OCI-LY1 (cell line): Measurements from ENCODE around the gene PLLP.

Source experiments
- H2AFZ ChIP-seq: fragments of 200-600 bp; sonication (generic), shearing (Covaris generic); 2 replicates; pipeline ENCODE4 v1.6.0; 2014; ENCODE audit warnings: antibody characterized with exemption, mild to moderate bottlenecking, low read length
- H3F3A ChIP-seq: fragments of 200-600 bp; sonication (generic), shearing (Covaris generic); 2 replicates; pipeline ENCODE4 v1.6.0; 2014; ENCODE audit warnings: mild to moderate bottlenecking, antibody characterized with exemption, low read length, moderate library complexity; ENCODE audit not compliant: insufficient read depth
- H3K27ac ChIP-seq: fragments of 200-600 bp; sonication (generic); 2 replicates; pipeline ENCODE4 v1.5.1; 2014; ENCODE audit warnings: low read length, mixed run types, mild to moderate bottlenecking, low read depth; ENCODE audit not compliant: poor library complexity, severe bottlenecking
- H3K27me3 ChIP-seq: fragments of 200-600 bp; sonication (generic); 2 replicates; pipeline ENCODE4 v1.6.0; 2014; ENCODE audit warnings: antibody characterized with exemption, mild to moderate bottlenecking, low read length, moderate library complexity; ENCODE audit not compliant: insufficient read depth
- H3K36me3 ChIP-seq: fragments of 200-600 bp; sonication (generic); 2 replicates; pipeline ENCODE4 v1.6.1; 2014; ENCODE audit warnings: mild to moderate bottlenecking, antibody characterized with exemption, low read length, moderate library complexity, mixed read lengths; ENCODE audit not compliant: insufficient read depth
- H3K4me1 ChIP-seq: fragments of 200-600 bp; sonication (generic); 2 replicates; pipeline ENCODE4 v1.5.1; 2014; ENCODE audit warnings: mild to moderate bottlenecking, low read length, moderate library complexity; ENCODE audit not compliant: insufficient read depth, severe bottlenecking
- H3K4me2 ChIP-seq: fragments of 200-600 bp; sonication (generic), shearing (Covaris generic); 2 replicates; pipeline ENCODE4 v1.6.1; 2014; ENCODE audit warnings: low read length
- H3K4me3 ChIP-seq: fragments of 200-600 bp; sonication (generic); 2 replicates; pipeline ENCODE4 v1.5.1; 2014; ENCODE audit warnings: low read length, low read depth, mild to moderate bottlenecking, mixed read lengths; ENCODE audit not compliant: poor library complexity, severe bottlenecking
- H3K79me2 ChIP-seq: fragments of 200-600 bp; shearing (Covaris generic); 2 replicates; pipeline ENCODE4 v1.6.1; 2016; ENCODE audit warnings: mixed run types, low read length, mixed read lengths; ENCODE audit not compliant: insufficient read depth
- H3K9ac ChIP-seq: fragments of 200-600 bp; sonication (generic), shearing (Covaris generic); 2 replicates; pipeline ENCODE4 v1.6.1; 2014; ENCODE audit warnings: mild to moderate bottlenecking, low read length, mixed read lengths
- H3K9me2 ChIP-seq: fragments of 200-600 bp; sonication (generic), shearing (Covaris generic); 2 replicates; pipeline ENCODE4 v1.6.1; 2014; ENCODE audit warnings: low read depth, mild to moderate bottlenecking, low read length, mixed read lengths
- H3K9me3 ChIP-seq: fragments of 200-600 bp; shearing (Covaris generic); 2 replicates; pipeline ENCODE4 v1.6.1; 2014; ENCODE audit warnings: low read length, mixed read lengths
- H4K20me1 ChIP-seq: fragments of 200-600 bp; sonication (generic), shearing (Covaris generic); 2 replicates; pipeline ENCODE4 v1.6.0; 2016; ENCODE audit warnings: mild to moderate bottlenecking, low read length; ENCODE audit not compliant: insufficient read depth
- CTCF ChIP-seq: fragments of 200-600 bp; sonication (generic), shearing (Covaris generic); IDR thresholded peaks from 2 replicates; pipeline ENCODE4 v1.5.1; 2017; ENCODE audit warnings: mild to moderate bottlenecking, antibody characterized with exemption, low read length, moderate library complexity, mixed read lengths
- EZH2 ChIP-seq: fragments of 200-600 bp; sonication (generic), shearing (Covaris generic); IDR thresholded peaks from 2 replicates; pipeline ENCODE4 v1.8.0; 2017; ENCODE audit warnings: borderline replicate concordance, mixed run types, mild to moderate bottlenecking, antibody characterized with exemption, low read length, moderate library complexity, mixed read lengths

Gene PLLP

GRCh38 chr16:57209780-57210179 is 74.7 kb downstream of the PLLP start:
- H3K36me3 ChIP-seq, result peaks cover 90% of the 10 kb centered on the region
- H3K4me3 ChIP-seq, result no peak overlapping the region
- no peaks in the 10 kb centered on the region for H3F3A ChIP-seq
- no peaks in the 10 kb centered on the region for H4K20me1 ChIP-seq
- no peak overlapping the region for H3K9ac ChIP-seq
- H3K4me1 ChIP-seq, result no peaks in the 10 kb centered on the region
- H3K79me2 ChIP-seq, result no peaks in the 10 kb centered on the region
- no peaks in the 10 kb centered on the region for H3K27me3 ChIP-seq
- no peak overlapping the region for H3K27ac ChIP-seq
- TF ChIP-seq EZH2 (no peak), CTCF (no peak)
- no peaks in the 10 kb centered on the region for H3K9me2 ChIP-seq
- no peak overlapping the region for H3K4me2 ChIP-seq
- H2AFZ ChIP-seq, result no peak overlapping the region
- H3K9me3 ChIP-seq, result peaks cover 16% of the 10 kb centered on the region

GRCh38 chr16:57208926-57209325 is 75.5 kb downstream of the PLLP start:
- peaks cover 86% of the 10 kb centered on the region for H3K36me3 ChIP-seq
- no peak overlapping the region for H3K9ac ChIP-seq
- TF ChIP-seq CTCF (no peak), EZH2 (no peak)
- no peaks in the 10 kb centered on the region for H3F3A ChIP-seq
- H3K79me2 ChIP-seq, result no peaks in the 10 kb centered on the region
- no peaks in the 10 kb centered on the region for H4K20me1 ChIP-seq
- H3K4me1 ChIP-seq, result no peaks in the 10 kb centered on the region
- no peaks in the 10 kb centered on the region for H3K27me3 ChIP-seq
- H3K27ac ChIP-seq, result no peak overlapping the region
- no peak overlapping the region for H2AFZ ChIP-seq
- no peak overlapping the region for H3K4me3 ChIP-seq
- peaks cover 11% of the 10 kb centered on the region for H3K9me3 ChIP-seq
- H3K4me2 ChIP-seq, result no peak overlapping the region
- no peaks in the 10 kb centered on the region for H3K9me2 ChIP-seq
